ENCODE data around the gene A3GALT2. TPM values are rescaled to one million over a fixed set of nuclear protein-coding genes. Genes with fewer than 3 reads are reported as not detected.

A3GALT2 gene
- total RNA-seq, 1 donor from 2014 or later = 0.35 TPM

DNA sequence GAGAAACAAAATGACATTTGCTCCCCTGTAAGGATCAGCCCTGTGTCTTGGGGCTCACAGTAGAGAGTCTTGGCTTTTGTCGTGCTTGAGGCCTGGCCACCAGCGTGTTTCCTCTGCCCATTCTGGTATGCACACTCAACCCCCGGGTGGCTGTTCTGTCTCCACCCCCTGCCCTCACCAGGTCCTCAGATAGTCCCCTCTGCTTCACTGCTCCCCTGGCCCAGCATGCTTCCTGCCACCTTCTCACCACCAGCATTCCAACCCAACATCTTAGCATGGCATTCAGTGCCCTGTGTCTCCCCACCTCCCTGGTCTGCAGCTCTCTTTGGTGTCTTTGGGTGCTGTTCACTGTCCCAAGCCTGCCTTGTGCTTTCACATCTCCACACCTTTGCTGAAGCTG lies 48.4 kb downstream of the A3GALT2 start:
- Mint-ChIP-seq H3K27me3 (ENCODE audit: unreplicated experiment) (no peaks in the 10 kb centered on the region), H3K4me3 (ENCODE audit: unreplicated experiment) (no peak overlapping the region), H3K27ac (ENCODE audit: unreplicated experiment) (no peak overlapping the region), H3K4me1 (ENCODE audit: unreplicated experiment) (peaks cover 34% of the 10 kb centered on the region), H3K36me3 (ENCODE audit: unreplicated experiment) (peaks cover 35% of the 10 kb centered on the region), H3K9me3 (ENCODE audit: unreplicated experiment) (no peaks in the 10 kb centered on the region)
- no peak for DNase-seq (ENCODE audit: extremely low spot score, unreplicated experiment)
- TF ChIP-seq, protein P1, sequence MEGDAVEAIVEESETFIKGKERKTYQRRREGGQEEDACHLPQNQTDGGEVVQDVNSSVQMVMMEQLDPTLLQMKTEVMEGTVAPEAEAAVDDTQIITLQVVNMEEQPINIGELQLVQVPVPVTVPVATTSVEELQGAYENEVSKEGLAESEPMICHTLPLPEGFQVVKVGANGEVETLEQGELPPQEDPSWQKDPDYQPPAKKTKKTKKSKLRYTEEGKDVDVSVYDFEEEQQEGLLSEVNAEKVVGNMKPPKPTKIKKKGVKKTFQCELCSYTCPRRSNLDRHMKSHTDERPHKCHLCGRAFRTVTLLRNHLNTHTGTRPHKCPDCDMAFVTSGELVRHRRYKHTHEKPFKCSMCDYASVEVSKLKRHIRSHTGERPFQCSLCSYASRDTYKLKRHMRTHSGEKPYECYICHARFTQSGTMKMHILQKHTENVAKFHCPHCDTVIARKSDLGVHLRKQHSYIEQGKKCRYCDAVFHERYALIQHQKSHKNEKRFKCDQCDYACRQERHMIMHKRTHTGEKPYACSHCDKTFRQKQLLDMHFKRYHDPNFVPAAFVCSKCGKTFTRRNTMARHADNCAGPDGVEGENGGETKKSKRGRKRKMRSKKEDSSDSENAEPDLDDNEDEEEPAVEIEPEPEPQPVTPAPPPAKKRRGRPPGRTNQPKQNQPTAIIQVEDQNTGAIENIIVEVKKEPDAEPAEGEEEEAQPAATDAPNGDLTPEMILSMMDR (IDR thresholded peaks at IDR 0.05) = no peak

DNA sequence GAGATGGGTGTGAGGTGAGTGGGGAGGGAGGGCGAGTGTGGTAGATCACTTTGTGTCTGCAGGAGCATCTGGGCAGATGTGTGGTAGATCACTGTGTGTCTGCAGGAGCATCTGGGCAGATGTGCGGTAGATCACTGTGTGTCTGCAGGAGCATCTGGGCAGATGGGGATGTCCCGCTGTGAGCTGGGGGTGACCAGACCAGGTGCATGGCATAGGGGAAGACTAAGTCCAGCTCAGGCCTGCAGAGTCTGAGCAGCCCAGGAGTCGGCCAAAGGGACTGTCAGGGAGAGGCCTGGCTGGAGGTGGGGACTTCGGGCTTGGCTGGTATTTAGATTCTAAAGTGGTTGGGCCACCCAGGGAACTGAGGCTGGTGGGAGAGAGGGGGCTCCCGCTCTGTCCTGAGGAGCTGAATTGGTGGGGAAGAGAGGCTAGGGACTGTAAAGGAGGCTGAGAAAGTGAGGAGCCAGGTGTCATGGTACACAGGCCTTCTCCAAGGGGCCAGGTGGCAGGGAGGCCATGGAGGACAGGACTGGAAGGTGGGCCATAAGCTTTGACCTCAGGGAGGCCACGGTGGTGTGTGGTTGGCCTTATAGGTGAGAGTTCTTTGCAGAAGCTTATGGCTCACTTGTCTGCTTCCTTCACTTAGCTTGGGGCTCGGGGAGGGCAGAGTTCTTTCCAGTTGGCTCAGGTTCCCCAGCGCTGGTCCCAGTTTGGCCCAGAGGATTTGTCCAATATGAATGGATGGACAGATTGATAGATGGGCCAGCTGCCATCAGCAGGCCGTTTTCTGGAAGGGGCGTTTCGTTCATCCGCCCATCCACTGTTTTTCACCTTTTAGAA lies 49.0 kb downstream of the A3GALT2 start:
- TF ChIP-seq, protein P1 (IDR thresholded peaks at IDR 0.05) = no peak
- no peak overlapping the region for H3K4me3 Mint-ChIP-seq (ENCODE audit: unreplicated experiment)
- H3K36me3 Mint-ChIP-seq (ENCODE audit: unreplicated experiment) = peaks cover 30% of the 10 kb centered on the region
- H3K4me1 Mint-ChIP-seq (ENCODE audit: unreplicated experiment) = peaks cover 40% of the 10 kb centered on the region
- H3K9me3 Mint-ChIP-seq (ENCODE audit: unreplicated experiment) = no peaks in the 10 kb centered on the region
- no peaks in the 10 kb centered on the region for H3K27me3 Mint-ChIP-seq (ENCODE audit: unreplicated experiment)
- H3K27ac Mint-ChIP-seq (ENCODE audit: unreplicated experiment) = peak overlapping the region; percentile 66
- DNase-seq (ENCODE audit: extremely low spot score, unreplicated experiment) = no peak

DNA sequence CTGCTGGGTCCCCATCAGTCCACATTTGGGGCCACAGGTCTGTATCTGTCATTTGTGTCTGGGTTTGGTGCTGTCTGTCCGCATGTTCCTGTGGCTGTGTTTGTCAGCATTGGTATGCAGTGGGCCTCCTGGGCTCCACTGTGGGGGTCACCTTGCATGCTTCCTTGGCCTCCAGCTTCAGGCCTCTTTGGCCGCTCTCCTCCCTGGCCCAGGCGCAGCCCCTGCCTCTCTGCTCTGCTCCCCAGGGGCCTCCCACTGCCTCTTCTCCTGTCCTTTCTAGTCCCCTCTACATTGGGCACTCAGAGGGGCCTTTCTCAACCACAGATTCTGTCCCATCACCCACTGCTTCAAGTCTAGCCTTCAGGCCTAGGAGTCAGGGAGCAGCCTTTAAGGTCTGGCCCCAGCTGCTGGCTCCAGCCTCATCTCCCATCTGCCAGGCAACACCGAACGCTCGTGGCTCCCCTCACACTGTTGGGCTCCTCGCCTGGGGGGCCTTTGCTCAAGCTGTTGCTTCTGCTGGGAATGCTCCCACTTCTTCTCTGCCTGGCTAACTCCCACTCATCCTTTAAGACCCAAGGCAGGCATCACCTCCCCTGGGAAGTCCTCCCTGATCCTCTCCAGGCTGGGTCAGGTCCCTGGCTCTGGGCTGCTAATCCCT lies 50.0 kb downstream of the A3GALT2 start:
- Mint-ChIP-seq H3K4me3 (ENCODE audit: unreplicated experiment) (no peak overlapping the region), H3K9me3 (ENCODE audit: unreplicated experiment) (no peaks in the 10 kb centered on the region), H3K4me1 (ENCODE audit: unreplicated experiment) (peaks cover 44% of the 10 kb centered on the region), H3K36me3 (ENCODE audit: unreplicated experiment) (peaks cover 27% of the 10 kb centered on the region), H3K27me3 (ENCODE audit: unreplicated experiment) (no peaks in the 10 kb centered on the region), H3K27ac (ENCODE audit: unreplicated experiment) (no peak overlapping the region)
- no peak for DNase-seq (ENCODE audit: extremely low spot score, unreplicated experiment)
- TF ChIP-seq, protein P1 (IDR thresholded peaks at IDR 0.05) = no peak

DNA sequence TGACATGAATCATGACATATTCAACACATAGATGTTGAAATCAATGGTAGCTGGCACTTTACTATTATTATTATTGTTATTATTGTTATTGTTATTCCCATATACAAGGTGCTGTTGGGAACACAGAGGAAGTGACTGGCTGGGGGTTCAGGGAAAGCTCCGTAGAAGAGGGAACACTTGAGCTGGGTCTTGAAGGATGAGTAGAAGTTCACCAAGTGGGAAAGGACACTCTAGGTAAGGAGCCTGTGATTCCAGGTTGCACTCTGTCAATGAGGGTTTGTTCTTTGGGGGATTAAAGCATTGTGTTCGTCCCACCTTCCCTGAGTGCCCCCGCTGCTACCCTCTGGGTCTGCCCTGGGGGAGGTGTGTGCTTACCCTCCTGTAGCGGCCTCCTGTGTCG lies 50.5 kb downstream of the A3GALT2 start:
- Mint-ChIP-seq H3K36me3 (ENCODE audit: unreplicated experiment) (peaks cover 27% of the 10 kb centered on the region), H3K27me3 (ENCODE audit: unreplicated experiment) (no peaks in the 10 kb centered on the region), H3K9me3 (ENCODE audit: unreplicated experiment) (no peaks in the 10 kb centered on the region), H3K4me1 (ENCODE audit: unreplicated experiment) (peaks cover 44% of the 10 kb centered on the region), H3K27ac (ENCODE audit: unreplicated experiment) (no peak overlapping the region), H3K4me3 (ENCODE audit: unreplicated experiment) (no peak overlapping the region)
- no peak for DNase-seq (ENCODE audit: extremely low spot score, unreplicated experiment)
- TF ChIP-seq, protein P1 (IDR thresholded peaks at IDR 0.05) = no peak

DNA sequence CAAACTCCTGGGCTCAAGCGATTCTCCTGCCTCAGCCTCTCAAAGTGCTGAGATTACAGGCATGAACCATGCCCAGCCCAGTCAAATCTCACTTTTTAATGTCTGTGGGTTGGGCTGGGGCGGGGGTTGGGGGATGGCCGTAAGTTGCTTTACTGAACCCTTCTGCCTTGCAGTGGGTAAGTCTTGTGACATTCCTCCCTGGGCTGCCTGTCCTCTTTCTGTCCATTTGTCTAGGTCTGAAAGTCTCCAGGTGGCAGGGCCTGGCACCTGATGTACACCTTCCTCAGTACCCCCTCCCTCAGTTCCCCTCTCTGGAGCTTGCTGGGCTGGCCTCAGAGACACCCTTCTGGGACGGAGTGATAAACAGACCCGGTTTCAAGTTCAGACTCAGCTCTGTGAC lies 51.3 kb downstream of the A3GALT2 start:
- Mint-ChIP-seq H3K4me1 (ENCODE audit: unreplicated experiment) (peaks cover 46% of the 10 kb centered on the region), H3K36me3 (ENCODE audit: unreplicated experiment) (peaks cover 27% of the 10 kb centered on the region), H3K27me3 (ENCODE audit: unreplicated experiment) (no peaks in the 10 kb centered on the region), H3K4me3 (ENCODE audit: unreplicated experiment) (no peak overlapping the region), H3K27ac (ENCODE audit: unreplicated experiment) (no peak overlapping the region), H3K9me3 (ENCODE audit: unreplicated experiment) (no peaks in the 10 kb centered on the region)
- TF ChIP-seq, protein P1 (IDR thresholded peaks at IDR 0.05) = no peak
- DNase-seq (ENCODE audit: extremely low spot score, unreplicated experiment) = no peak

All from osteocyte (in vitro differentiated cells).